Calu3 (cell line): ENCODE data around the gene CSRP2. TPM values are rescaled to one million over a fixed set of nuclear protein-coding genes. Genes with fewer than 3 reads are reported as not detected.

Experiments
- BruUV-seq: library from RNA; stranded (reverse); fragments of 400-500 nt; replicated peaks from 2 replicates; lab custom pipeline; 2021; lab: Mats Ljungman, UMichigan
- CTCF ChIA-PET: fragments of 300-600 bp; sonication (Branson Sonifier 250); formaldehyde crosslinking; loops from one replicate; lab custom pipeline; 2022; ENCODE audit warnings: antibody characterized with exemption; lab: Charles Lee
- DNase-seq: peaks from one replicate; pipeline ENCODE4 v3.0.0; 2022
- H3K27ac Mint-ChIP-seq: one replicate; pipeline ENCODE4 v1.8.0; 2022; ENCODE audit warnings: mixed read lengths; ENCODE audit not compliant: unreplicated experiment
- H3K27me3 Mint-ChIP-seq: one replicate; pipeline ENCODE4 v1.8.0; 2022; ENCODE audit warnings: mixed read lengths; ENCODE audit not compliant: unreplicated experiment
- H3K36me3 Mint-ChIP-seq: one replicate; pipeline ENCODE4 v1.8.0; 2022; ENCODE audit warnings: mild to moderate bottlenecking, moderate library complexity, mixed read lengths; ENCODE audit not compliant: insufficient read depth, unreplicated experiment
- H3K4me1 Mint-ChIP-seq: one replicate; pipeline ENCODE4 v1.8.0; 2022; ENCODE audit warnings: mild to moderate bottlenecking, low read depth, mixed read lengths; ENCODE audit not compliant: unreplicated experiment
- H3K4me3 Mint-ChIP-seq: one replicate; pipeline ENCODE4 v1.8.0; 2022; ENCODE audit warnings: mild to moderate bottlenecking, low read depth, moderate library complexity, mixed read lengths; ENCODE audit not compliant: unreplicated experiment
- H3K9me3 Mint-ChIP-seq: one replicate; pipeline ENCODE4 v1.8.0; 2022; ENCODE audit warnings: low read depth, mixed read lengths; ENCODE audit not compliant: unreplicated experiment
- CTCF ChIP-seq: fragments of 200-600 bp; IDR thresholded peaks from one replicate; pipeline ENCODE4 v1.8.0; 2022; ENCODE audit warnings: antibody characterized with exemption; ENCODE audit not compliant: unreplicated experiment
- intact Hi-C: fragments of 100-400 bp; cut with micrococcal nuclease; formaldehyde crosslinking; loops from one replicate; pipeline ENCODE4 v1.10.0; 2022; ENCODE audit not compliant: unreplicated experiment
- total RNA-seq: library from RNA; stranded (reverse); gene quantifications from 2 replicates; pipeline ENCODE4 v1.2.3, GENCODE V29; 2022

CSRP2 gene
- total RNA-seq, 1 experiment from 2014 or later, result 11.7 TPM

DNA sequence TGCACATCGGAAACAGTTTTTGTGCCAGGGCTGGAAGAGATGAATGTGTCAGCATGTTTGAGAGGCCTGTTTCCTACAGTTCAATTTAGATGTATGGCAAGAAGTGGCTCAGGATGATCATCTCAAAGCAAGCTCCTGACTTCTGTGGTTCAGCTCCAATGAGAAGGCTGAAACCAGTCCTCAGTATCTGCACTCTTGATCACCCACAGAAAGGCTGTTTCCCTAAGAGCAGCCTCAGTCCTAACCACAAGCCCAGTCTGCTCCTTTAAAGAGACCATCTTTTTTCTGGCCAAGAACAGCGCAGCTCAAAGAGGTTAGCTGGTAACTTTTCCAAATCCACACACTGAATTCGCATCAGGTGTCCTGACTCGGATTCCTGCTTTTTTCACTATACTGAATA lies 19.2 kb downstream of the CSRP2 start:
- Mint-ChIP-seq H3K36me3 (no peaks in the 10 kb centered on the region), H3K4me3 (no peak overlapping the region), H3K4me1 (no peaks in the 10 kb centered on the region), H3K9me3 (no peaks in the 10 kb centered on the region), H3K27me3 (no peaks in the 10 kb centered on the region), H3K27ac (no peak overlapping the region)
- no peak for DNase-seq
- intact Hi-C loops, result no loop called here
- no peak for TF ChIP-seq CTCF
- no TSS peak for BruUV-seq
- CTCF ChIA-PET, result no interaction called here

GRCh38 chr12:76856018-76856644 lies 22.7 kb downstream of the CSRP2 start:
- no peaks in the 10 kb centered on the region for H3K9me3 Mint-ChIP-seq
- no peaks in the 10 kb centered on the region for H3K4me1 Mint-ChIP-seq
- CTCF ChIA-PET, result no interaction called here
- DNase-seq, result no peak
- no peak for TF ChIP-seq CTCF
- no peak overlapping the region for H3K4me3 Mint-ChIP-seq
- no peaks in the 10 kb centered on the region for H3K27me3 Mint-ChIP-seq
- BruUV-seq, result no TSS peak
- H3K36me3 Mint-ChIP-seq, result no peaks in the 10 kb centered on the region
- H3K27ac Mint-ChIP-seq, result no peak overlapping the region
- intact Hi-C loops, result no loop called here

- no peak overlapping the region for H3K27ac Mint-ChIP-seq
- H3K4me1 Mint-ChIP-seq, result no peaks in the 10 kb centered on the region
- H3K9me3 Mint-ChIP-seq, result no peaks in the 10 kb centered on the region
- intact Hi-C loops, result no loop called here
- no peak for DNase-seq
- H3K4me3 Mint-ChIP-seq, result no peak overlapping the region
- no TSS peak for BruUV-seq
- CTCF ChIA-PET, result no interaction called here
- H3K36me3 Mint-ChIP-seq, result no peaks in the 10 kb centered on the region
- H3K27me3 Mint-ChIP-seq, result no peaks in the 10 kb centered on the region
- TF ChIP-seq CTCF, result no peak
Observed at GRCh38 chr12:76855271-76855670, 23.5 kb downstream of the CSRP2 start.

GRCh38 chr12:76852106-76852505 lies 26.7 kb downstream of the CSRP2 start:
- CTCF ChIA-PET, result no interaction called here
- no TSS peak for BruUV-seq
- H3K36me3 Mint-ChIP-seq, result no peaks in the 10 kb centered on the region
- H3K4me1 Mint-ChIP-seq, result no peaks in the 10 kb centered on the region
- no peak overlapping the region for H3K4me3 Mint-ChIP-seq
- intact Hi-C loops, result no loop called here
- no peak for DNase-seq
- H3K27ac Mint-ChIP-seq, result no peak overlapping the region
- TF ChIP-seq CTCF, result no peak
- no peaks in the 10 kb centered on the region for H3K27me3 Mint-ChIP-seq
- H3K9me3 Mint-ChIP-seq, result no peaks in the 10 kb centered on the region
